ENCODE data around the gene PREP. TPM values are rescaled to one million over a fixed set of nuclear protein-coding genes. Genes with fewer than 3 reads are reported as not detected.

Gene PREP
- total RNA-seq, 4 donors from 2014 or later: 32.9 to 63.2 (median 41.2) TPM

DNA sequence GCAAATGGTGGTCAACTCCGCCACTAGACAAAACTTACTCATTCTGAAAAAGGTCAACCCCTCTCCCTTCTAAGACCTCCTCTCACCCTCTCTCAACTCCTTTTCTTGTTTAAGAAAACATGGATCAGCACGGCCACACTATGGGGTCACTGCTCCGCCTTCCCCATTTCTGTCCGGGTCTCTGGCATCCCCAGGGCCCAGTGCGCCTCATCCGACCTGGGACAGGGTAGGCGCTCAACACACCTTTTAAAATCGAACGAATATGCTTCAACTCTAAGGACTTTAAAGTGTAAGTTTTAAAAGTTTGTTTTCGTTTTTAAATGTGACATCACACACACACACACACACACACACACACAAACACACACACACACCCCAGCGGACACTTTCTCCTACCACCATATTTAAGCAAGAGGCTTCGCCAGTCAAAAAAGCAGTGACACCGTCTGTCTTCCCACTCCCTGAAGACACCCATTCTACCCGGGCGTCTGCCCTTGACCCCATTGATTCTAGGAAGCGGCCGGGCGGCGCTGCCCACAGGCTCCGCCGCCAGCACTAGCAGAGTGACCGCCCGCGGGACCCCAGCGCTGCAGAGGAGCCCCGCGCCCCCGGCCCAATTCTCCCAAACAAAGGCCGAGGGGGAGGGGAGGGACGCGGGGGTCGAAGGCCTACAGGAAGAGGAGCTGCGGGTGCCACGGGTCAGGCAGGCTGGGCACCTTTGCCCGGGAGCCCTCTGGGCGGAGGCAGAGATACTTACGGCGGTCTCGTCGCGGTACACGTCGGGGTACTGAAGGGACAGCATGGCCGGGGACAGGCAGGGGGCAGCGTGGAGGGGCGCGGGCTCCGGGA is 568 bp downstream of the PREP start:
- TF ChIP-seq POLR2A (IDR thresholded peaks at IDR 0.05) (peak; percentile 7), POLR2AphosphoS5 (IDR thresholded peaks at IDR 0.05) (no peak), EP300 (IDR thresholded peaks at IDR 0.05; ENCODE audit: low read depth) (no peak)
- TF ChIP-seq, protein P1, sequence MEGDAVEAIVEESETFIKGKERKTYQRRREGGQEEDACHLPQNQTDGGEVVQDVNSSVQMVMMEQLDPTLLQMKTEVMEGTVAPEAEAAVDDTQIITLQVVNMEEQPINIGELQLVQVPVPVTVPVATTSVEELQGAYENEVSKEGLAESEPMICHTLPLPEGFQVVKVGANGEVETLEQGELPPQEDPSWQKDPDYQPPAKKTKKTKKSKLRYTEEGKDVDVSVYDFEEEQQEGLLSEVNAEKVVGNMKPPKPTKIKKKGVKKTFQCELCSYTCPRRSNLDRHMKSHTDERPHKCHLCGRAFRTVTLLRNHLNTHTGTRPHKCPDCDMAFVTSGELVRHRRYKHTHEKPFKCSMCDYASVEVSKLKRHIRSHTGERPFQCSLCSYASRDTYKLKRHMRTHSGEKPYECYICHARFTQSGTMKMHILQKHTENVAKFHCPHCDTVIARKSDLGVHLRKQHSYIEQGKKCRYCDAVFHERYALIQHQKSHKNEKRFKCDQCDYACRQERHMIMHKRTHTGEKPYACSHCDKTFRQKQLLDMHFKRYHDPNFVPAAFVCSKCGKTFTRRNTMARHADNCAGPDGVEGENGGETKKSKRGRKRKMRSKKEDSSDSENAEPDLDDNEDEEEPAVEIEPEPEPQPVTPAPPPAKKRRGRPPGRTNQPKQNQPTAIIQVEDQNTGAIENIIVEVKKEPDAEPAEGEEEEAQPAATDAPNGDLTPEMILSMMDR (IDR thresholded peaks at IDR 0.05): no peak
- Histone ChIP-seq H3K4me3 (peak overlapping the region; percentile 74 to 96 (median 82)), H3K27ac (peak overlapping the region; percentile 88 to 92 (median 91)), H3K4me1 (peaks cover 8 to 47% (median 31%) of the 10 kb centered on the region in 4 donors), H3K36me3 (no peaks in the 10 kb centered on the region), H3K9me3 (no peaks in the 10 kb centered on the region), H3K27me3 (no peaks in the 10 kb centered on the region)
- intact Hi-C loops (cut with DNase I; ENCODE audit: low total_unique reads): loop anchor here (5.0 kb wide), 1 partner anchor 310 kb away; no protein-coding TSS in a partner anchor
- peak; percentile 29 for DNase-seq
- WGBS, 2 donors (ENCODE audit: low coverage in 1 of 2): 5 to 50% methylated on average over 2 to 44 of the region's 48 CpGs
- in situ Hi-C loops (cut with MboI; ENCODE audit: low pct_ligation_motif_present in 1 of 4, low pct_unique_long_range_greater_than_20kb in 1 of 4, low sequenced_read_pairs in 3 of 4): loop anchor here in 3 of 4 donors (5.0 to 10.0 kb wide), 2 partner anchors 308 to 315 kb away; no protein-coding TSS in a partner anchor

DNA sequence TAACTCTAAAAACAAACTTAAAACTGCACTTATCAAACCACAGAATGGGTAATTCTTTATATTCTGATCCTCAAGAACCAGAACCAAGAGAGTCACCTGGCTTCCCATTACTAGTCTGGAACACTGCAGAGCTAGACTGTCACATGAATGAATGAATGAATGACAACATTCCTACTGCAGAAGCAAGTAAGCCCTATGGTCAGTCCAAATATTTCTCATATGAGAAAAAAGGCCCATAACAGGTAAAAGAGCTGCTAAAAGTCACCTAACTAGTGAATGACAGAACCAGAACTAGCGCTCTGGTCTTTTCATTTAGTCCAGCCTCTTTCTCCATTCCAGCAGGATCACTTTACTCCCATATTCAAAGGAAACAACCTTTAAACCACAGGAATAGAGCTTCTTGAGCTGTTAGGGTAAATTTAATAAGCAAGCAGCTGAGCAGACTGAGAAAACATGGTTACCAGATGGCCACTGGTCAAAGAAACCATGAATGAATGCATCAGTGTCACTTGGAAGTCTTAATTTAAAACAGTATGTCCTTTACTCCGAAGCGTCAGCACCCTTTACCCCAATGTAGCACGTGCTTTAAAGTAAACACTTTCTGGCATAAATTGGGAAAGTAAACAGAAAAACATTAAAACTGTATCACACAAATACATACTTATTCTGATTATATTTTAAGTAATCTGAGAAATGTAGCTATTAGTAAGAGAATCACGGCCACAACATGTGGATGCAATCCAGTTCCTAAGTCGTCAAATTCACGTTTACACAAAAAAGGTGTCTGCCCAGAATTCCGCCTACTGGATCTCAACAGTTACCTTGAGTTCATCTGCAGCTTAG is 1.4 kb downstream of the PREP start:
- H3K4me3 ChIP-seq: peak overlapping the region in 3 of 4 donors; percentile 75 to 96 (median 89)
- no peak for TF ChIP-seq EP300 (IDR thresholded peaks at IDR 0.05; ENCODE audit: low read depth)
- TF ChIP-seq, protein P1 (IDR thresholded peaks at IDR 0.05): no peak
- no peak for TF ChIP-seq POLR2A (IDR thresholded peaks at IDR 0.05)
- no peak for TF ChIP-seq POLR2AphosphoS5 (IDR thresholded peaks at IDR 0.05)
- H3K4me1 ChIP-seq: peaks cover 8 to 47% (median 31%) of the 10 kb centered on the region in 4 donors
- no peak for DNase-seq
- no peaks in the 10 kb centered on the region for H3K27me3 ChIP-seq
- peaks cover 0 to 1% (median under 1%) of the 10 kb centered on the region in 4 donors for H3K36me3 ChIP-seq
- intact Hi-C loops (cut with DNase I; ENCODE audit: low total_unique reads) (loop anchor here (5.0 kb wide), 1 partner anchor 309 kb away; no protein-coding TSS in a partner anchor), in situ Hi-C loops (cut with MboI; ENCODE audit: low pct_ligation_motif_present in 1 of 4, low pct_unique_long_range_greater_than_20kb in 1 of 4, low sequenced_read_pairs in 3 of 4) (loop anchor here in 3 of 4 donors (5.0 to 10.0 kb wide), 2 partner anchors 307 to 314 kb away; no protein-coding TSS in a partner anchor)
- no peaks in the 10 kb centered on the region for H3K9me3 ChIP-seq
- WGBS, 2 donors (ENCODE audit: low coverage in 1 of 2): 47 to 54% methylated on average over 7 to 8 of the region's 8 CpGs
- peak overlapping the region; percentile 88 to 92 (median 91) for H3K27ac ChIP-seq

DNA sequence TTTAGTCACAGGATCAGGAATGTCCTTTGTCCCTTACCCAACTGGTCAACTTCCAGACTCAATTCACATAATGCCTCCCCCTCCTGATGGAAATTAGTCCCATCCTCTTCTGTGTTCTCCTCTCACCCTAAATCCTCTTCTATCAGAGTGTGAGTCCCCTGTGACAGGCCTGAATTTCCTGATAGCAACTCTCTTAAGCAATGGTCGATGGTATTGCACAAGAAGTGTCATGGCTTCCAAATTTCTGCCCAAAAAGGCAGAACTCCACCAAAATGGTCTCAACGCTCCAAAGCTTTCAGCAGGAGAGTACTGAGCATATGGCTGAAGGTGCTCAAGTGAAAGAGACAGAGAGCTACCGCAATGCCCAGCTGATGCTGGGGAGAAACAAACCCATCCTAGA is 2.4 kb downstream of the PREP start:
- H3K27ac ChIP-seq: no peak overlapping the region
- H3K36me3 ChIP-seq: peaks cover 0 to 10% (median 4%) of the 10 kb centered on the region in 4 donors
- no peak for TF ChIP-seq POLR2AphosphoS5 (IDR thresholded peaks at IDR 0.05)
- TF ChIP-seq, protein P1 (IDR thresholded peaks at IDR 0.05): no peak
- TF ChIP-seq EP300 (IDR thresholded peaks at IDR 0.05; ENCODE audit: low read depth): no peak
- no peak for TF ChIP-seq POLR2A (IDR thresholded peaks at IDR 0.05)
- H3K4me1 ChIP-seq: peaks cover 8 to 47% (median 31%) of the 10 kb centered on the region in 4 donors
- in situ Hi-C loops (cut with MboI; ENCODE audit: low pct_ligation_motif_present in 1 of 4, low pct_unique_long_range_greater_than_20kb in 1 of 4, low sequenced_read_pairs in 3 of 4) (loop anchor here in 3 of 4 donors (5.0 to 10.0 kb wide), 2 partner anchors 306 to 313 kb away; no protein-coding TSS in a partner anchor), intact Hi-C loops (cut with DNase I; ENCODE audit: low total_unique reads) (loop anchor here (5.0 kb wide), 1 partner anchor 308 kb away; no protein-coding TSS in a partner anchor)
- 81 to 100% methylated on average over 2 to 3 of the region's 3 CpGs for WGBS, 2 donors (ENCODE audit: low coverage in 1 of 2)
- DNase-seq: no peak
- H3K4me3 ChIP-seq: no peak overlapping the region
- H3K27me3 ChIP-seq: no peaks in the 10 kb centered on the region
- H3K9me3 ChIP-seq: no peaks in the 10 kb centered on the region
